Neural cell (in vitro differentiated cells): Measurements from ENCODE around the gene ADD3. TPM values are rescaled to one million over a fixed set of nuclear protein-coding genes. Genes with fewer than 3 reads are reported as not detected.

ENCODE experiments used
- H2AFZ ChIP-seq: fragments of 200-600, 300-800 bp; sonication (generic), shearing (Covaris generic); 2 replicates; pipeline ENCODE4 v1.6.0; 2014; ENCODE audit warnings: low read depth, mild to moderate bottlenecking, antibody characterized with exemption, low read length, moderate library complexity
- H3F3A ChIP-seq: fragments of 200-600 bp; shearing (Covaris generic); 2 replicates; pipeline ENCODE4 v1.6.1; 2016; ENCODE audit warnings: mild to moderate bottlenecking, moderate library complexity, mixed read lengths, antibody characterized with exemption, low read length; ENCODE audit not compliant: insufficient read depth, poor library complexity, severe bottlenecking
- H3K27ac ChIP-seq: fragments of 200-600, 300-800 bp; sonication (generic), shearing (Covaris generic); 2 replicates; pipeline ENCODE4 v1.5.1; 2014; ENCODE audit warnings: mild to moderate bottlenecking, low read length, moderate library complexity
- H3K27me3 ChIP-seq: fragments of 300-800, 200-600 bp; sonication (generic), shearing (Covaris generic); 2 replicates; pipeline ENCODE4 v1.6.0; 2014; ENCODE audit warnings: mild to moderate bottlenecking, low read depth, low read length, moderate library complexity; ENCODE audit not compliant: insufficient read depth
- H3K36me3 ChIP-seq: fragments of 300-800, 200-600 bp; sonication (generic), shearing (Covaris generic); 2 replicates; pipeline ENCODE4 v1.5.1; 2014; ENCODE audit warnings: mild to moderate bottlenecking, antibody characterized with exemption, low read length, moderate library complexity; ENCODE audit not compliant: insufficient read depth
- H3K4me2 ChIP-seq: fragments of 300-800, 200-600 bp; sonication (generic), shearing (Covaris generic); 2 replicates; pipeline ENCODE4 v1.6.0; 2014; ENCODE audit warnings: mild to moderate bottlenecking, low read length
- H3K4me3 ChIP-seq: fragments of 300-800, 200-600 bp; sonication (generic), shearing (Covaris generic); 2 replicates; pipeline ENCODE4 v1.5.1; 2014; ENCODE audit warnings: mild to moderate bottlenecking, low read length, moderate library complexity
- H3K79me2 ChIP-seq: fragments of 200-600 bp; shearing (Covaris generic); replicated peaks from 2 replicates; pipeline ENCODE4 v1.6.0; 2014; ENCODE audit warnings: mild to moderate bottlenecking, low read length, moderate library complexity; ENCODE audit not compliant: insufficient read depth
- H3K9ac ChIP-seq: fragments of 300-800, 200-600 bp; sonication (generic), shearing (Covaris generic); 2 replicates; pipeline ENCODE4 v1.6.1; 2016; ENCODE audit warnings: mild to moderate bottlenecking, low read length, mixed read lengths
- H3K9me2 ChIP-seq: fragments of 200-600 bp; shearing (Covaris generic); 2 replicates; pipeline ENCODE4 v1.6.1; 2016; ENCODE audit warnings: mild to moderate bottlenecking, low read length, mixed read lengths; ENCODE audit not compliant: insufficient read depth
- H3K9me3 ChIP-seq: fragments of 200-600, 300-800 bp; sonication (generic), shearing (Covaris generic); 2 replicates; pipeline ENCODE4 v1.6.1; 2016; ENCODE audit warnings: mild to moderate bottlenecking, mixed run types, low read length, moderate library complexity, mixed read lengths
- H4K20me1 ChIP-seq: fragments of 200-600 bp; shearing (Covaris generic); 2 replicates; pipeline ENCODE4 v1.6.1; 2016; ENCODE audit warnings: mild to moderate bottlenecking, mixed run types; ENCODE audit not compliant: insufficient read depth
- CTCF ChIP-seq: fragments of 450-650 bp; IDR thresholded peaks from 2 replicates; pipeline ENCODE4 v1.5.1; 2014; ENCODE audit warnings: antibody characterized with exemption, mild to moderate bottlenecking, moderate library complexity; ENCODE audit not compliant: poor library complexity, severe bottlenecking
- EP300 ChIP-seq: fragments of 450-650 bp; conservative IDR thresholded peaks from 2 replicates; pipeline ENCODE4 v1.6.1; 2014; ENCODE audit warnings: antibody characterized with exemption, mild to moderate bottlenecking, moderate library complexity; ENCODE audit not compliant: poor library complexity, severe bottlenecking
- EZH2 ChIP-seq: fragments of 200-600, 300-800 bp; shearing (Covaris generic), sonication (generic); IDR thresholded peaks from 2 replicates; pipeline ENCODE4 v1.6.1; 2014; ENCODE audit warnings: antibody characterized with exemption, low read length, borderline replicate concordance, mild to moderate bottlenecking; ENCODE audit not compliant: insufficient read depth, poor library complexity, severe bottlenecking
- MXI1 ChIP-seq: fragments of 450-650 bp; conservative IDR thresholded peaks from 2 replicates; pipeline ENCODE4 v1.6.1; 2014; ENCODE audit warnings: antibody characterized with exemption, mild to moderate bottlenecking; ENCODE audit not compliant: poor library complexity, severe bottlenecking
- POLR2AphosphoS5 ChIP-seq: IDR thresholded peaks from 2 replicates; pipeline ENCODE4 v1.6.1; 2012
- RAD21 ChIP-seq: fragments of 450-650 bp; conservative IDR thresholded peaks from 2 replicates; pipeline ENCODE4 v1.6.1; 2014; ENCODE audit warnings: antibody characterized with exemption, mild to moderate bottlenecking, moderate library complexity
- REST ChIP-seq: IDR thresholded peaks from 2 replicates; pipeline ENCODE4 v1.6.1; 2012; ENCODE audit warnings: borderline replicate concordance
- SMC3 ChIP-seq: fragments of 450-650 bp; conservative IDR thresholded peaks from 2 replicates; pipeline ENCODE4 v1.6.1; 2014; ENCODE audit warnings: antibody characterized with exemption, mild to moderate bottlenecking, moderate library complexity; ENCODE audit not compliant: poor library complexity
- TAF1 ChIP-seq: IDR thresholded peaks from 2 replicates; pipeline ENCODE4 v1.6.1; 2012; ENCODE audit warnings: low read depth
- polyA plus RNA-seq: library from polyadenylated mRNA; depleted of rRNA; stranded (reverse); fragments of >200 nt; gene quantifications from 2 replicates; pipeline ENCODE4 v1.2.3, GENCODE V29; 2014

The ADD3 gene
- polyA plus RNA-seq, 1 donor from 2014 or later = 40.6 TPM

GRCh38 chr10:110077436-110078130 is 69.8 kb downstream of the ADD3 start:
- Histone ChIP-seq H3K4me2 (no peak overlapping the region), H3K36me3 (no peaks in the 10 kb centered on the region), H3K79me2 (no peaks in the 10 kb centered on the region), H2AFZ (no peak overlapping the region), H3F3A (no peaks in the 10 kb centered on the region), H3K9ac (no peak overlapping the region), H3K4me3 (no peak overlapping the region), H3K27me3 (no peaks in the 10 kb centered on the region), H4K20me1 (no peaks in the 10 kb centered on the region), H3K27ac (no peak overlapping the region), H3K9me2 (no peaks in the 10 kb centered on the region), H3K9me3 (no peaks in the 10 kb centered on the region)
- no peak for TF ChIP-seq SMC3
- no peak for TF ChIP-seq MXI1
- no peak for TF ChIP-seq EP300
- no peak for TF ChIP-seq TAF1
- no peak for TF ChIP-seq POLR2AphosphoS5
- no peak for TF ChIP-seq EZH2
- no peak for TF ChIP-seq CTCF
- TF ChIP-seq RAD21 = no peak
- TF ChIP-seq REST = no peak

GRCh38 chr10:110078317-110078716 is 70.5 kb downstream of the ADD3 start:
- H4K20me1 ChIP-seq = no peaks in the 10 kb centered on the region
- no peak overlapping the region for H2AFZ ChIP-seq
- no peaks in the 10 kb centered on the region for H3K9me3 ChIP-seq
- TF ChIP-seq POLR2AphosphoS5 = no peak
- TF ChIP-seq MXI1 = no peak
- no peak for TF ChIP-seq CTCF
- no peak for TF ChIP-seq EP300
- no peak for TF ChIP-seq SMC3
- no peak for TF ChIP-seq REST
- TF ChIP-seq EZH2 = no peak
- no peak for TF ChIP-seq RAD21
- TF ChIP-seq TAF1 = no peak
- H3K4me3 ChIP-seq = no peak overlapping the region
- no peaks in the 10 kb centered on the region for H3K79me2 ChIP-seq
- H3K27ac ChIP-seq = no peak overlapping the region
- no peaks in the 10 kb centered on the region for H3K9me2 ChIP-seq
- H3K9ac ChIP-seq = no peak overlapping the region
- no peaks in the 10 kb centered on the region for H3K27me3 ChIP-seq
- no peaks in the 10 kb centered on the region for H3F3A ChIP-seq
- no peaks in the 10 kb centered on the region for H3K36me3 ChIP-seq
- H3K4me2 ChIP-seq = no peak overlapping the region
